Transverse colon (tissue), 3 donors: ENCODE measurements around the gene ANGPTL2.

Experiments used
- POLR2A ChIP-seq: fragments of 450-650 bp; IDR thresholded peaks from one replicate; pipeline ENCODE4 v1.6.1; 2016; ENCODE audit warnings: antibody characterized with exemption, mild to moderate bottlenecking, moderate library complexity
- TF ChIP-seq, protein P1 (sequence below), 5 experiments: fragments of 200-600 bp in 3 of 5; fragments of 450-650 bp in 2 of 5; sonication (generic) in 3 of 5; IDR thresholded peaks; 1 replicate in 2 of 5; 2 replicates in 3 of 5; pipeline ENCODE4 v1.5.1; 2016 to 2017; ENCODE audit warnings: antibody characterized with exemption in 5 of 5, inconsistent platforms in 3 of 5, mild to moderate bottlenecking in 2 of 5, moderate library complexity in 1 of 5

DNA sequence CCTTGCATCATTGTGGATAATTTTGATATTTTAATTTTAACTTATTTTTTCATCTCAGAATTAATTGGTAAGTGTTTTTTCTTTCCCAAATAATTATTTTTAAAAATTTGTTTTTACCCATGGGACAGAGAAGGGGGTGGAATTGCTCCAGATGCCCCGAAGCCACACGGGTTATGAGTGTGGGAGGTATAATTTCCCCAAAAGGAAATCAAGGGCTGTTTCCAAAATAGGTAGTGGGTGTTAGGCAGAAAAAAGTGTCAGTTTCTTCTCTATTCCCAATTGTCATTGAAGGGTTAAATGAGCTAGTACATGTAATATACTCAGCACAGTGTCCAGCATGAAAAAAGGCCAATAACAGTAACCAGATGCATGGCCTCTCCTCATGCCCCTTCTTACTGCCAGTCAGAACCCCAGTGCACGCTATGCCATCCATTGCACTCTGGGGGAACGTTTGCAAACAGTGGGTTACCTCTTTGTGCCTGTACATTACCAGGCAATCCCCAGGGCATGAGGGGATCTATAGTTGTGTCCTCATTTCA, 36.4 kb upstream of the ANGPTL2 start:
- TF ChIP-seq POLR2A = no peak
- TF ChIP-seq, protein P1, sequence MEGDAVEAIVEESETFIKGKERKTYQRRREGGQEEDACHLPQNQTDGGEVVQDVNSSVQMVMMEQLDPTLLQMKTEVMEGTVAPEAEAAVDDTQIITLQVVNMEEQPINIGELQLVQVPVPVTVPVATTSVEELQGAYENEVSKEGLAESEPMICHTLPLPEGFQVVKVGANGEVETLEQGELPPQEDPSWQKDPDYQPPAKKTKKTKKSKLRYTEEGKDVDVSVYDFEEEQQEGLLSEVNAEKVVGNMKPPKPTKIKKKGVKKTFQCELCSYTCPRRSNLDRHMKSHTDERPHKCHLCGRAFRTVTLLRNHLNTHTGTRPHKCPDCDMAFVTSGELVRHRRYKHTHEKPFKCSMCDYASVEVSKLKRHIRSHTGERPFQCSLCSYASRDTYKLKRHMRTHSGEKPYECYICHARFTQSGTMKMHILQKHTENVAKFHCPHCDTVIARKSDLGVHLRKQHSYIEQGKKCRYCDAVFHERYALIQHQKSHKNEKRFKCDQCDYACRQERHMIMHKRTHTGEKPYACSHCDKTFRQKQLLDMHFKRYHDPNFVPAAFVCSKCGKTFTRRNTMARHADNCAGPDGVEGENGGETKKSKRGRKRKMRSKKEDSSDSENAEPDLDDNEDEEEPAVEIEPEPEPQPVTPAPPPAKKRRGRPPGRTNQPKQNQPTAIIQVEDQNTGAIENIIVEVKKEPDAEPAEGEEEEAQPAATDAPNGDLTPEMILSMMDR (IDR thresholded peaks at IDR 0.05) = no peak
